ENCODE results near the gene TUBD1.
"Not testable (repeated sequence)": the region's sequence is repeated elsewhere in the genome, so short reads cannot be mapped to it uniquely, and the experiment has no call there.

The TUBD1 gene

GRCh38 chr17:59892924-59893675 is at the start of gene TUBD1, which contains the start of gene RPS6KB1:
Gene TUBD1 (minus strand): TSS chr17:59892943. CDS start chr17:59891002, 1,941 bp downstream.
Gene RPS6KB1 (plus strand): TSS chr17:59893121. CDS start chr17:59893185, 64 bp downstream.
- in situ Hi-C loops (cut with MboI; ENCODE audit: low pct_unique_long_range_greater_than_20kb, low sequenced_read_pairs, unreplicated experiment) = no loop called here
- peak; percentile 98 for DNase-seq (ENCODE audit: low spot score)
- TF ChIP-seq, protein P1, sequence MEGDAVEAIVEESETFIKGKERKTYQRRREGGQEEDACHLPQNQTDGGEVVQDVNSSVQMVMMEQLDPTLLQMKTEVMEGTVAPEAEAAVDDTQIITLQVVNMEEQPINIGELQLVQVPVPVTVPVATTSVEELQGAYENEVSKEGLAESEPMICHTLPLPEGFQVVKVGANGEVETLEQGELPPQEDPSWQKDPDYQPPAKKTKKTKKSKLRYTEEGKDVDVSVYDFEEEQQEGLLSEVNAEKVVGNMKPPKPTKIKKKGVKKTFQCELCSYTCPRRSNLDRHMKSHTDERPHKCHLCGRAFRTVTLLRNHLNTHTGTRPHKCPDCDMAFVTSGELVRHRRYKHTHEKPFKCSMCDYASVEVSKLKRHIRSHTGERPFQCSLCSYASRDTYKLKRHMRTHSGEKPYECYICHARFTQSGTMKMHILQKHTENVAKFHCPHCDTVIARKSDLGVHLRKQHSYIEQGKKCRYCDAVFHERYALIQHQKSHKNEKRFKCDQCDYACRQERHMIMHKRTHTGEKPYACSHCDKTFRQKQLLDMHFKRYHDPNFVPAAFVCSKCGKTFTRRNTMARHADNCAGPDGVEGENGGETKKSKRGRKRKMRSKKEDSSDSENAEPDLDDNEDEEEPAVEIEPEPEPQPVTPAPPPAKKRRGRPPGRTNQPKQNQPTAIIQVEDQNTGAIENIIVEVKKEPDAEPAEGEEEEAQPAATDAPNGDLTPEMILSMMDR (IDR thresholded peaks at IDR 0.05; ENCODE audit: extremely low read depth, insufficient read depth, missing control alignments) = no peak

DNA sequence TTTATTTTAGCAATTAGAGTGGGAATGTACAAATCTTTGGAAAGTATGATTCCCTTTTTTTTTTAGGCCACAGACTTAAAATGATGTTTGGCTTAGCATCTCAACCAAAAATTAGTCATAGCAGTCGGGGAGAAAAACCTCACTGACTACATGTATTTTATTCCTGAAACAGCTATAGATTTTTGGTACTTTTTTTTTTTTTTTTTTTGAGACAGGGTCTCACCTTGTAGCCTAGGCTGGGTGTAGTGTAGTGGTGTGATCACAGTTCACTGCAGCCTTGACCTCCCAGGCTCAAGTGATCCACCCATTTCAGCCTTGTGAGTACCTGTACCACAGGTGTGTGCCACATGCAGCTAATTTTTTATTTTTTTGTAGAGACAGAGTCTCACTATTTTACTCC is 48.4 kb upstream of the TUBD1 start:
- TF ChIP-seq, protein P1 (IDR thresholded peaks at IDR 0.05; ENCODE audit: extremely low read depth, insufficient read depth, missing control alignments) = no peak
- no peak for DNase-seq (ENCODE audit: low spot score)
- in situ Hi-C loops (cut with MboI; ENCODE audit: low pct_unique_long_range_greater_than_20kb, low sequenced_read_pairs, unreplicated experiment) = no loop called here

- in situ Hi-C loops (cut with MboI; ENCODE audit: low pct_unique_long_range_greater_than_20kb, low sequenced_read_pairs, unreplicated experiment); DNase-seq (ENCODE audit: low spot score): not testable (repeated sequence)
These were observed 48.0 kb upstream of the TUBD1 start for GRCh38 chr17:59940697-59941096.

- in situ Hi-C loops (cut with MboI; ENCODE audit: low pct_unique_long_range_greater_than_20kb, low sequenced_read_pairs, unreplicated experiment); DNase-seq (ENCODE audit: low spot score): not testable (repeated sequence)
These were observed 40.6 kb upstream of the TUBD1 start for GRCh38 chr17:59933317-59933716.

- in situ Hi-C loops (cut with MboI; ENCODE audit: low pct_unique_long_range_greater_than_20kb, low sequenced_read_pairs, unreplicated experiment); DNase-seq (ENCODE audit: low spot score): not testable (repeated sequence)
These were observed 38.0 kb upstream of the TUBD1 start for GRCh38 chr17:59930768-59931167.

DNA sequence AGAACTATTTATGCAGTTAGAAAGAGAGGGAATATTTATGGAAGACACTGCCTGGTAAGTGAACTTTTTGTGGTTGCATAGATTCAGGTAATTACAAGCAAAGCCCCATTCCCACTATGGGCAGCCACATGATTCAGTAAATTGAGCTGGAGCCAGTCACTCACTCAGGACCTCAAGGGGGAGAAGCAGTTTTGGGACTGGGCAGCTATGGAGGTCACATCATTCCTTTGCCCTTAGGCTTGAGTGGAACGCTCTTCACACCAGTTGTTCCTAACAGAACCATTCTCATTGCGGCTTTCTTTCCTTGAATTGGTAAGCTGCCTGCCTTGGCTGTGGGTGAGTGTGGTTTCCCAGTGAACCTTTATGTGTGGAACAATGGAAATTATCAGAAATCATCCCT is 37.4 kb upstream of the TUBD1 start:
- in situ Hi-C loops (cut with MboI; ENCODE audit: low pct_unique_long_range_greater_than_20kb, low sequenced_read_pairs, unreplicated experiment); DNase-seq (ENCODE audit: low spot score): not testable (repeated sequence)

- in situ Hi-C loops (cut with MboI; ENCODE audit: low pct_unique_long_range_greater_than_20kb, low sequenced_read_pairs, unreplicated experiment); DNase-seq (ENCODE audit: low spot score): not testable (repeated sequence)
These were observed 27.9 kb upstream of the TUBD1 start for GRCh38 chr17:59920637-59921036.

- TF ChIP-seq, protein P1 (IDR thresholded peaks at IDR 0.05; ENCODE audit: extremely low read depth, insufficient read depth, missing control alignments) = no peak
- in situ Hi-C loops (cut with MboI; ENCODE audit: low pct_unique_long_range_greater_than_20kb, low sequenced_read_pairs, unreplicated experiment) = no loop called here
- no peak for DNase-seq (ENCODE audit: low spot score)
These were observed 23.7 kb upstream of the TUBD1 start for GRCh38 chr17:59916446-59916845.

- TF ChIP-seq, protein P1 (IDR thresholded peaks at IDR 0.05; ENCODE audit: extremely low read depth, insufficient read depth, missing control alignments) = peak; percentile 46
- peak; percentile 74 for DNase-seq (ENCODE audit: low spot score)
- in situ Hi-C loops (cut with MboI; ENCODE audit: low pct_unique_long_range_greater_than_20kb, low sequenced_read_pairs, unreplicated experiment) = no loop called here
These were observed 21.6 kb upstream of the TUBD1 start for GRCh38 chr17:59914274-59914854.
